B cell (primary cell): ENCODE data around the gene NMNAT2. TPM values are rescaled to one million over a fixed set of nuclear protein-coding genes. Genes with fewer than 3 reads are reported as not detected.

Experiments used
- ATAC-seq: fragments of 200-7000 bp; cut with Tn5 transposase; one replicate; pipeline ENCODE4 v1.10.0; 2021; ENCODE audit warnings: low read depth, mild to moderate bottlenecking, moderate number of reproducible peaks, moderate library complexity
- CTCF ChIA-PET: fragments of 350-600 bp; sonication (Branson Sonifier 250); formaldehyde crosslinking; loops from one replicate; lab custom pipeline; 2021; ENCODE audit warnings: antibody characterized with exemption, inconsistent platforms; lab: Charles Lee
- POLR2A ChIA-PET: fragments of 350-600 bp; sonication (Branson Sonifier 250); formaldehyde crosslinking; loops from one replicate; lab custom pipeline; 2021; ENCODE audit warnings: antibody characterized with exemption; lab: Charles Lee
- DNase-seq: peaks from one replicate; pipeline ENCODE4 v3.0.0; 2013
- H2AFZ ChIP-seq: 2 replicates; pipeline ENCODE4 v1.6.1; 2012; ENCODE audit warnings: mild to moderate bottlenecking, low read depth, low read length; ENCODE audit not compliant: insufficient read depth, poor library complexity, severe bottlenecking
- H3K27ac ChIP-seq, 2 donors: 1 replicate in 1 of 2; 2 replicates in 1 of 2; pipeline ENCODE4 v1.5.1; 2012 to 2013; ENCODE audit warnings: low read length in 2 of 2, mild to moderate bottlenecking in 2 of 2, moderate library complexity in 1 of 2
- H3K27me3 ChIP-seq, 4 experiments: fragments of 200-600 bp in 1 of 4; sonication (generic) in 1 of 4; replicated peaks in 1 of 4; 1 replicate in 2 of 4; 2 replicates in 2 of 4; pipeline versions ENCODE4 v1.6.1 to v1.7.0; 2013 to 2016; ENCODE audit warnings: low read length in 3 of 4, mild to moderate bottlenecking in 2 of 4, mixed read lengths in 1 of 4, moderate library complexity in 1 of 4; ENCODE audit not compliant: insufficient read depth in 4 of 4, control insufficient read depth in 3 of 4; ENCODE audit errors: control extremely low read depth in 1 of 4
- H3K36me3 ChIP-seq, 2 experiments: replicated peaks in 1 of 2; 1 replicate in 1 of 2; 2 replicates in 1 of 2; pipeline versions ENCODE4 v1.6.1 to v1.7.1; 2013; ENCODE audit warnings: low read length in 1 of 2; ENCODE audit not compliant: insufficient read depth in 2 of 2, control insufficient read depth in 1 of 2; ENCODE audit errors: control extremely low read depth in 1 of 2, extremely low read depth in 1 of 2
- H3K4me1 ChIP-seq, 2 donors: fragments of 200-600 bp in 1 of 2; sonication (generic) in 1 of 2; 1 replicate in 1 of 2; 2 replicates in 1 of 2; pipeline versions ENCODE4 v1.5.1 to v1.6.1; 2013 to 2017; ENCODE audit warnings: low read length in 2 of 2; ENCODE audit not compliant: control insufficient read depth in 2 of 2, insufficient read depth in 2 of 2
- H3K4me2 ChIP-seq: replicated peaks from 2 replicates; pipeline ENCODE3; 2012; ENCODE audit warnings: mild to moderate bottlenecking, low read depth, low read length; ENCODE audit not compliant: poor library complexity, severe bottlenecking
- H3K4me3 ChIP-seq, 5 experiments: fragments of 200-600 bp in 1 of 5; sonication (generic) in 1 of 5; 1 replicate in 3 of 5; 2 replicates in 2 of 5; pipeline versions ENCODE4 v1.5.1 to v1.7.0; 2011 to 2016; ENCODE audit warnings: low read length in 4 of 5, mild to moderate bottlenecking in 4 of 5, low read depth in 2 of 5, control low read depth in 1 of 5, moderate library complexity in 1 of 5; ENCODE audit not compliant: insufficient read depth in 1 of 5; ENCODE audit errors: control extremely low read depth in 1 of 5, extremely low read depth in 1 of 5
- H3K79me2 ChIP-seq: fragments of 200-600 bp; sonication (generic); one replicate; pipeline ENCODE4 v1.6.0; 2016; ENCODE audit warnings: low read length; ENCODE audit not compliant: control insufficient read depth, insufficient read depth
- H3K9ac ChIP-seq: fragments of 200-600 bp; sonication (generic); 2 replicates; pipeline ENCODE4 v1.6.1; 2017; ENCODE audit warnings: mild to moderate bottlenecking, low read length, moderate library complexity
- H3K9me3 ChIP-seq, 3 donors: one replicate each; pipeline versions ENCODE4 v1.6.1 to v1.7.1; 2013; ENCODE audit warnings: low read length in 2 of 3; ENCODE audit not compliant: control insufficient read depth in 2 of 3, insufficient read depth in 1 of 3; ENCODE audit errors: control extremely low read depth in 1 of 3
- H4K20me1 ChIP-seq: 2 replicates; pipeline ENCODE4 v1.6.0; 2012; ENCODE audit warnings: mild to moderate bottlenecking, low read length; ENCODE audit not compliant: insufficient read depth, control insufficient read depth, poor library complexity, severe bottlenecking
- H3K27ac Mint-ChIP-seq: one replicate; pipeline ENCODE4 v1.8.0; 2021; ENCODE audit warnings: mixed read lengths
- H3K27me3 Mint-ChIP-seq: one replicate; pipeline ENCODE4 v1.8.0; 2021; ENCODE audit warnings: mixed read lengths
- H3K4me1 Mint-ChIP-seq: one replicate; pipeline ENCODE4 v1.8.0; 2021; ENCODE audit warnings: mixed read lengths
- H3K4me3 Mint-ChIP-seq: one replicate; pipeline ENCODE4 v1.8.0; 2021; ENCODE audit warnings: mixed read lengths
- H3K9me3 Mint-ChIP-seq: one replicate; pipeline ENCODE4 v1.8.0; 2022; ENCODE audit warnings: mixed read lengths; ENCODE audit not compliant: insufficient read depth
- EZH2 ChIP-seq: IDR thresholded peaks from 2 replicates; pipeline ENCODE4 v1.6.1; 2012; ENCODE audit warnings: borderline replicate concordance, low read depth, mild to moderate bottlenecking, moderate library complexity, low read length; ENCODE audit not compliant: insufficient read depth, poor library complexity, severe bottlenecking
- WGBS: methylation state at CpG from one replicate; pipeline ENCODE4 v1.1.5; 2013; ENCODE audit warnings: missing lambda C conversion rate; ENCODE audit not compliant: insufficient coverage; 5-methylcytosine and 5-hydroxymethylcytosine counted together
- intact Hi-C: fragments of 100-400 bp; cut with micrococcal nuclease; formaldehyde crosslinking; loops from one replicate; pipeline ENCODE4 v1.10.0; 2022
- polyA plus RNA-seq: library from polyadenylated mRNA; depleted of rRNA; stranded (reverse); fragments of >200 nt; gene quantifications from 2 replicates; pipeline ENCODE4 v1.2.3, GENCODE V29; 2012
- total RNA-seq, 2 donors: library from RNA; stranded (reverse); fragments of 120-200 nt in 1 of 2; gene quantifications; 1 replicate in 1 of 2; 2 replicates in 1 of 2; pipeline versions ENCODE4 v1.2.3 to v1.2.4, GENCODE V29; 2013 to 2022
- TF ChIP-seq, protein P1 (sequence below): fragments of 200-600 bp; IDR thresholded peaks from one replicate; pipeline ENCODE4 v1.8.0; 2022; ENCODE audit warnings: antibody characterized with exemption, mild to moderate bottlenecking

The NMNAT2 gene
- total and polyA plus RNA-seq, 2 donors (not counting 1 experiment from before 2014, with no cell fraction given) = not detected

DNA sequence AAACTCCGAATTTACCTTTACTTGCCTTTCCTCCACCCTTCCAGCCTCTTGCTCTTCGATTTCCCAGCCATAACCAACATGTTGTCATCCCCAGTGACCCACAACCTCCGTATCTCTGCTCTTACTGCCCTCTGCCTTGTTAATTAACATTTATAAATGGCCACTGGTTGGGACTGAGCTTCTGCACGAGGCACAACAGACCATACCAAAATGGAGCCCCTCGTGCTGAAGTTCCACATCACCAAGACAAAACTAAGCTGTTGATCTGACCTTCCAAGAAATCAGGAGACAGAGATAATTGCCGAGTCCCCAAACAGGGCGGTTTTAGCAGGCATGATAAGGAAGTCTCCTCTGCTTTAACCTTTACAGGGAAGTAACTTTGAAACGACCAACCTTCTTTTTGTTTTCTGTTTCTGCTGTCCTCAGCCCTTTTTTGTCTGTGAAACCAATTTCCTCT lies 71.9 kb downstream of the NMNAT2 start:
- ChIA-PET POLR2A (no interaction called here), CTCF (no interaction called here)
- ATAC-seq (no peak), DNase-seq (no peak)
- no peak overlapping the region for H3K9ac ChIP-seq
- H3K4me3 ChIP-seq = no peak overlapping the region
- peaks cover 0 to 18% (median 1%) of the 10 kb centered on the region in 4 experiments for H3K27me3 ChIP-seq
- Mint-ChIP-seq H3K27me3 (peaks cover 15% of the 10 kb centered on the region), H3K9me3 (no peaks in the 10 kb centered on the region), H3K27ac (no peak overlapping the region), H3K4me1 (no peaks in the 10 kb centered on the region), H3K4me3 (no peak overlapping the region)
- no peaks in the 10 kb centered on the region for H3K4me1 ChIP-seq
- no peaks in the 10 kb centered on the region for H4K20me1 ChIP-seq
- WGBS = 65% methylated on average over 7 of the region's 8 CpGs
- no peaks in the 10 kb centered on the region for H3K79me2 ChIP-seq
- TF ChIP-seq EZH2 = no peak
- TF ChIP-seq, protein P1, sequence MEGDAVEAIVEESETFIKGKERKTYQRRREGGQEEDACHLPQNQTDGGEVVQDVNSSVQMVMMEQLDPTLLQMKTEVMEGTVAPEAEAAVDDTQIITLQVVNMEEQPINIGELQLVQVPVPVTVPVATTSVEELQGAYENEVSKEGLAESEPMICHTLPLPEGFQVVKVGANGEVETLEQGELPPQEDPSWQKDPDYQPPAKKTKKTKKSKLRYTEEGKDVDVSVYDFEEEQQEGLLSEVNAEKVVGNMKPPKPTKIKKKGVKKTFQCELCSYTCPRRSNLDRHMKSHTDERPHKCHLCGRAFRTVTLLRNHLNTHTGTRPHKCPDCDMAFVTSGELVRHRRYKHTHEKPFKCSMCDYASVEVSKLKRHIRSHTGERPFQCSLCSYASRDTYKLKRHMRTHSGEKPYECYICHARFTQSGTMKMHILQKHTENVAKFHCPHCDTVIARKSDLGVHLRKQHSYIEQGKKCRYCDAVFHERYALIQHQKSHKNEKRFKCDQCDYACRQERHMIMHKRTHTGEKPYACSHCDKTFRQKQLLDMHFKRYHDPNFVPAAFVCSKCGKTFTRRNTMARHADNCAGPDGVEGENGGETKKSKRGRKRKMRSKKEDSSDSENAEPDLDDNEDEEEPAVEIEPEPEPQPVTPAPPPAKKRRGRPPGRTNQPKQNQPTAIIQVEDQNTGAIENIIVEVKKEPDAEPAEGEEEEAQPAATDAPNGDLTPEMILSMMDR = no peak
- H3K36me3 ChIP-seq = no peaks in the 10 kb centered on the region
- no peak overlapping the region for H2AFZ ChIP-seq
- H3K4me2 ChIP-seq = no peak overlapping the region
- H3K27ac ChIP-seq = no peak overlapping the region
- intact Hi-C loops = no loop called here
- H3K9me3 ChIP-seq = no peaks in the 10 kb centered on the region

DNA sequence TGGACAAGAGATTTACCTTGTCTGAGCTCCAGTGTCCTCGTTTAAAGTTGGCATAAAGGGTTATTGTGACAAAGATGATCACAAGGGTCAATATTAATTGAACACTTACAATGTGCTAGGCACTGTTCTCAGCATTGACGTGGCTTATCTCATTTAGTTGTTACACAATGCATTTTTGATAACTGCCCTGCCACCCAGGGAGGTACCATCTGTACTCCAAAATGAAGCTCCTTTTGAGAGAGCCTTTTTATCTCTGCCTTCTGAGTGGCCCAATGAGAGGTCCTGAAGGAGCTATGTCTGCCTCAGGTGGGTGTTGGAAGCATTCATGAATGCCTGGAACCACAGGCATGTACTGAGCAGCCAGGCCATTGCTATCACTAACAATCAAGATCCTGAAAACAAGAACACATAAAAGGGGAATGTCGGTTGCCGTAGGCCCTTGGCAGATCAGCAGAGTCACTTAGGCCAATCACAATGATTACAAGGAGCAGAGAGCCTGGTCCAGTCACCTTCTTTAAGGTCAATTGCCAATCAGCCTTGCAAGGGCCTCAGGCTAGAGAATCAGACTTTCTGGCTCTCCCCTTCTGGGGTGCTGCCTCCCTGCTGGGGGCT lies 78.5 kb downstream of the NMNAT2 start:
- Mint-ChIP-seq H3K27ac (no peak overlapping the region), H3K27me3 (peaks cover 19% of the 10 kb centered on the region), H3K9me3 (peaks cover 3% of the 10 kb centered on the region), H3K4me3 (no peak overlapping the region), H3K4me1 (no peaks in the 10 kb centered on the region)
- TF ChIP-seq, protein P1 = no peak
- no peak for TF ChIP-seq EZH2
- Histone ChIP-seq H3K9ac (no peak overlapping the region), H3K27me3 (peaks cover 0 to 4% (median 0%) of the 10 kb centered on the region in 4 experiments), H3K79me2 (no peaks in the 10 kb centered on the region), H3K4me3 (no peak overlapping the region), H4K20me1 (no peaks in the 10 kb centered on the region), H3K4me1 (no peaks in the 10 kb centered on the region), H3K9me3 (no peaks in the 10 kb centered on the region), H3K4me2 (no peak overlapping the region), H2AFZ (no peak overlapping the region), H3K36me3 (no peaks in the 10 kb centered on the region), H3K27ac (no peak overlapping the region)
- no peak for ATAC-seq
- 86% methylated on average over 4 of the region's 4 CpGs for WGBS
- POLR2A ChIA-PET = no interaction called here
- intact Hi-C loops = no loop called here
- CTCF ChIA-PET = no interaction called here
- DNase-seq = no peak
